Stimulated activated naive B cell treated with anti-CD40 and anti-IgM and Interleukin-4, amounts not matched to agents 10 μg/mL and 1 μg/mL and 100 μg/mL, for 72 hours (primary cell): Measurements from ENCODE around the gene SS18L1.

Source experiments
- ATAC-seq, 2 donors: fragments of 150-1000 bp; cut with Tn5 transposase; replicated peaks; 2 replicates each; pipeline ENCODE4 v1.10.0; 2021; ENCODE audit warnings: moderate library complexity in 1 of 2
- DNase-seq: peaks from one replicate; pipeline ENCODE4 v3.0.0; 2021
- H3K27ac Mint-ChIP-seq: one replicate; pipeline ENCODE4 v1.8.0; 2022; ENCODE audit warnings: mild to moderate bottlenecking, mixed read lengths
- H3K27me3 Mint-ChIP-seq, 2 donors: one replicate each; pipeline ENCODE4 v1.8.0; 2022; ENCODE audit warnings: mixed read lengths in 2 of 2
- H3K36me3 Mint-ChIP-seq, 2 donors: one replicate each; pipeline ENCODE4 v1.8.0; 2022; ENCODE audit warnings: mixed read lengths in 2 of 2, mild to moderate bottlenecking in 1 of 2
- H3K4me1 Mint-ChIP-seq, 2 donors: one replicate each; pipeline ENCODE4 v1.8.0; 2022; ENCODE audit warnings: mixed read lengths in 2 of 2, mild to moderate bottlenecking in 1 of 2
- H3K4me3 Mint-ChIP-seq, 2 donors: one replicate each; pipeline ENCODE4 v1.8.0; 2022; ENCODE audit warnings: mild to moderate bottlenecking in 2 of 2, mixed read lengths in 2 of 2, moderate library complexity in 1 of 2
- H3K9me3 Mint-ChIP-seq, 2 donors: one replicate each; pipeline ENCODE4 v1.8.0; 2022; ENCODE audit warnings: mixed read lengths in 2 of 2, mild to moderate bottlenecking in 1 of 2

SS18L1 gene

GRCh38 chr20:62190639-62191411 lies 47.3 kb downstream of the SS18L1 start:
- no peak overlapping the region for H3K4me3 Mint-ChIP-seq
- H3K9me3 Mint-ChIP-seq, result no peaks in the 10 kb centered on the region
- H3K4me1 Mint-ChIP-seq, result peaks cover 12 to 13% of the 10 kb centered on the region in 2 donors
- DNase-seq, result no peak
- ATAC-seq, result no peak
- no peak overlapping the region for H3K27ac Mint-ChIP-seq
- peaks cover 22 to 40% of the 10 kb centered on the region in 2 donors for H3K36me3 Mint-ChIP-seq
- no peaks in the 10 kb centered on the region for H3K27me3 Mint-ChIP-seq

DNA sequence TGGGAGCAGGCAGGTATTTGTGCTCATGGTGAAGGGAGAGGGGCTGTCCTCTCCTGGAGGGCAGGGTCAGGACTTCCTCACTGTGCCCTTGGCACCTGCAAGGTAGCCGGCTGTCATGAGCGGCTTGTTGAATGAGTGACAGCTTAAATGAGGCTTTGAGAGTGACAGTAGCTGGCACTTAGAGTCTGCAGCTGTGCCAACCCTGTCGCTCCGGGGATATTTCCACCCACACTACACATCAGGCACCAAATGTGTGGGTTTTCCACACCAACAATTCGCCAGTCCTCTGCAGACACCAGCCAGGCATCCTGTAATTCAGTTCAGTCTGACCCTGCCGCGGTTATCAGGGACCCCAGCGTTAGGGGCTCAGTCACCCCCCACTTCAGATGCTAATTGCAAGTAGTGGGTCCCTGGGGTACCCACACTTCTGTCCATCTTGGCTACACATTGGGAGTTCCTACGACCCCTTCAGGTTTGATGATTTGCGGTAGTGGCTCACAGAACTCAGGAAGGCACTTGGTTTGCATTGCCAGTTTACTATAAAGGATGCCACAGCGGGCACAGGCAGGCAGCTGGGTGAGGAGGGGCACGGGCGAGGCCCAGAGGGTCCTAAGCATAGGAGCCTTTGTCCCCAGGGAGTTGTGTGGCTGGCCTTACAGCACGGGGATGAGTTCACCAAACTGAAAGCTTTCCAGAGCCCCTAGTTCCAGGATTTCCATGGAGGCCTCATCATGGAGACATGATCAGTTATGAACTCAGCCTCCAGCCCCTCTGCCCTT lies 48.4 kb downstream of the SS18L1 start:
- Mint-ChIP-seq H3K4me1 (peaks cover 7 to 9% of the 10 kb centered on the region in 2 donors), H3K4me3 (no peak overlapping the region), H3K9me3 (no peaks in the 10 kb centered on the region), H3K27me3 (no peaks in the 10 kb centered on the region), H3K27ac (no peak overlapping the region), H3K36me3 (peaks cover 20 to 36% of the 10 kb centered on the region in 2 donors)
- no peak for DNase-seq
- ATAC-seq, result no peak

DNA sequence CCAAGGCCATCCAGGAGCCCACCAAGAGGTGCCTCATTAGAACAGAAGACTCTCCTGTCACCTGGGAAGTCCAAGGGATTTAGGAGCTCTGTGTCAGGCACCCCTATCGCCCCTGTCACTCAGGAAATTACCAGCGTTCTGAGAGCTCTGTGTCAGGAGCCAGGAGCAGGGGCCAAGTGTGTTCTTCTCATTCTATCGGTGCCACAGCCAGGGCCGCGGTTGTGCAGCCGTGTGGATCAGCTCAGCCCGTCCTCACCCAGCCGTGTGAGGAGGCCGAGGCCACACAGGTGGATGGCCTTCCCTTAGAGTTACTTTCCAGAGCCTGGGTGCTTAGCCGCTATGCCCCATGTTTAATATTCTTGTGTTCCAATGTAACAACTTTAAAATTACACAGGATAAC lies 49.1 kb downstream of the SS18L1 start:
- Mint-ChIP-seq H3K4me3 (no peak overlapping the region), H3K27ac (no peak overlapping the region), H3K9me3 (no peaks in the 10 kb centered on the region), H3K36me3 (peaks cover 20 to 35% of the 10 kb centered on the region in 2 donors), H3K4me1 (peaks cover 2 to 4% of the 10 kb centered on the region in 2 donors), H3K27me3 (no peaks in the 10 kb centered on the region)
- no peak for ATAC-seq
- DNase-seq, result no peak

- Mint-ChIP-seq H3K27ac (no peak overlapping the region), H3K27me3 (no peaks in the 10 kb centered on the region), H3K4me1 (no peaks in the 10 kb centered on the region), H3K9me3 (no peaks in the 10 kb centered on the region), H3K4me3 (no peak overlapping the region), H3K36me3 (peaks cover 24 to 39% of the 10 kb centered on the region in 2 donors)
- no peak for ATAC-seq
- DNase-seq, result no peak
These were observed 49.8 kb downstream of the SS18L1 start for GRCh38 chr20:62193079-62194025.

- Mint-ChIP-seq H3K4me3 (no peak overlapping the region), H3K36me3 (peaks cover 35 to 49% of the 10 kb centered on the region in 2 donors), H3K27me3 (no peaks in the 10 kb centered on the region), H3K27ac (no peak overlapping the region), H3K4me1 (no peaks in the 10 kb centered on the region), H3K9me3 (no peaks in the 10 kb centered on the region)
- no peak for DNase-seq
- ATAC-seq, result no peak
These were observed 51.5 kb downstream of the SS18L1 start for GRCh38 chr20:62195075-62195405.

GRCh38 chr20:62195736-62196135 lies 52.2 kb downstream of the SS18L1 start:
- H3K27me3 Mint-ChIP-seq, result no peaks in the 10 kb centered on the region
- ATAC-seq (no peak), DNase-seq (no peak)
- no peaks in the 10 kb centered on the region for H3K9me3 Mint-ChIP-seq
- peaks cover 35 to 49% of the 10 kb centered on the region in 2 donors for H3K36me3 Mint-ChIP-seq
- H3K27ac Mint-ChIP-seq, result no peak overlapping the region
- H3K4me3 Mint-ChIP-seq, result no peak overlapping the region
- H3K4me1 Mint-ChIP-seq, result peaks cover 3% of the 10 kb centered on the region in 2 donors

- Mint-ChIP-seq H3K36me3 (peaks cover 38 to 48% of the 10 kb centered on the region in 2 donors), H3K27me3 (no peaks in the 10 kb centered on the region), H3K4me3 (no peak overlapping the region), H3K4me1 (peaks cover 7 to 8% of the 10 kb centered on the region in 2 donors), H3K27ac (no peak overlapping the region), H3K9me3 (no peaks in the 10 kb centered on the region)
- no peak for ATAC-seq
- DNase-seq, result no peak
These were observed 52.7 kb downstream of the SS18L1 start for GRCh38 chr20:62196286-62196685.

- Mint-ChIP-seq H3K27ac (no peak overlapping the region), H3K4me1 (peaks cover 16 to 19% of the 10 kb centered on the region in 2 donors), H3K27me3 (no peaks in the 10 kb centered on the region), H3K36me3 (peaks cover 46 to 56% of the 10 kb centered on the region in 2 donors), H3K9me3 (no peaks in the 10 kb centered on the region), H3K4me3 (no peak overlapping the region)
- DNase-seq (no peak), ATAC-seq (no peak)
These were observed 53.7 kb downstream of the SS18L1 start for GRCh38 chr20:62197311-62197710.

GRCh38 chr20:62197801-62198200 lies 54.2 kb downstream of the SS18L1 start:
- H3K4me3 Mint-ChIP-seq, result no peak overlapping the region
- peaks cover 49 to 60% of the 10 kb centered on the region in 2 donors for H3K36me3 Mint-ChIP-seq
- no peaks in the 10 kb centered on the region for H3K27me3 Mint-ChIP-seq
- ATAC-seq, result no peak
- H3K27ac Mint-ChIP-seq, result no peak overlapping the region
- no peaks in the 10 kb centered on the region for H3K9me3 Mint-ChIP-seq
- peaks cover 17 to 24% of the 10 kb centered on the region in 2 donors for H3K4me1 Mint-ChIP-seq
- DNase-seq, result no peak

GRCh38 chr20:62198496-62198895 lies 54.9 kb downstream of the SS18L1 start:
- ATAC-seq (no peak), DNase-seq (no peak)
- Mint-ChIP-seq H3K27ac (no peak overlapping the region), H3K4me1 (peaks cover 20 to 31% of the 10 kb centered on the region in 2 donors), H3K9me3 (no peaks in the 10 kb centered on the region), H3K36me3 (peaks cover 49 to 61% of the 10 kb centered on the region in 2 donors), H3K27me3 (no peaks in the 10 kb centered on the region), H3K4me3 (no peak overlapping the region)

- ATAC-seq (no peak), DNase-seq (no peak)
- no peak overlapping the region for H3K27ac Mint-ChIP-seq
- H3K9me3 Mint-ChIP-seq, result no peaks in the 10 kb centered on the region
- H3K27me3 Mint-ChIP-seq, result no peaks in the 10 kb centered on the region
- H3K4me1 Mint-ChIP-seq, result peaks cover 22 to 34% of the 10 kb centered on the region in 2 donors
- H3K4me3 Mint-ChIP-seq, result no peak overlapping the region
- H3K36me3 Mint-ChIP-seq, result peaks cover 51 to 62% of the 10 kb centered on the region in 2 donors
These were observed 55.4 kb downstream of the SS18L1 start for GRCh38 chr20:62198931-62199330.

DNA sequence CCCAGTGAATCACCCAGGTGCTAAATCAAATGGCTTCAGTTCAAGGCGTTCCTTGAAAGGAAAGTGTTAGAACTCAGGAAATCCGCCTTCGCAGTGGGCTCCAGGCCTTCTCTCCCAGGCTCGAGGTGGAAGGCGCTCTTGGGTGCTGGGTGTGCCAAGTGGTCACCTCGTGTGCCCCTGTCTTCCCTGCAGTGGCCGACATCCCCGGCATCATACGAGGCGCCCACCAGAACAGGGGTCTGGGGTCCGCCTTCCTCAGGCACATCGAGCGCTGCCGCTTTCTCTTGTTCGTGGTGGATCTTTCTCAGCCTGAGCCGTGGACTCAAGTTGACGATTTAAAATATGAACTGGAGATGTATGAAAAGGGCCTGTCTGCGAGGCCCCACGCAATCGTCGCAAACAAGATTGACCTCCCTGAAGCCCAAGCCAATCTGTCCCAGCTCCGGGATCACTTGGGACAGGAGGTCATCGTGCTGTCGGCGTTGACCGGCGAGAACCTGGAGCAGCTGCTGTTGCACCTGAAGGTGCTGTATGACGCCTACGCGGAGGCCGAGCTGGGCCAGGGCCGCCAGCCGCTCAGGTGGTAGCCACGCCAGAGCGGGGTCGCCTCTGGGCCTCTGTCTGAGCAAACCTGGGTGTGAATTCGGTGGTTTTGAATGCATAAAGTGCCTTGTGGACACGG lies 57.1 kb downstream of the SS18L1 start:
- H3K27me3 Mint-ChIP-seq, result no peaks in the 10 kb centered on the region
- no peaks in the 10 kb centered on the region for H3K9me3 Mint-ChIP-seq
- DNase-seq, result no peak
- no peak overlapping the region for H3K27ac Mint-ChIP-seq
- peaks cover 47 to 65% of the 10 kb centered on the region in 2 donors for H3K36me3 Mint-ChIP-seq
- peaks cover 22 to 34% of the 10 kb centered on the region in 2 donors for H3K4me1 Mint-ChIP-seq
- no peak for ATAC-seq
- H3K4me3 Mint-ChIP-seq, result no peak overlapping the region

GRCh38 chr20:62201173-62202082 lies 57.9 kb downstream of the SS18L1 start:
- Mint-ChIP-seq H3K27ac (peak overlapping the region; percentile 52), H3K9me3 (no peaks in the 10 kb centered on the region), H3K4me1 (peaks cover 22 to 34% of the 10 kb centered on the region in 2 donors), H3K4me3 (peak overlapping the region; percentile 17 to 49), H3K36me3 (peaks cover 53 to 70% of the 10 kb centered on the region in 2 donors), H3K27me3 (no peaks in the 10 kb centered on the region)
- DNase-seq (no peak), ATAC-seq (peak; percentile 86 to 88)
